ENCODE measurements around the gene BNIPL.

Gene BNIPL

DNA sequence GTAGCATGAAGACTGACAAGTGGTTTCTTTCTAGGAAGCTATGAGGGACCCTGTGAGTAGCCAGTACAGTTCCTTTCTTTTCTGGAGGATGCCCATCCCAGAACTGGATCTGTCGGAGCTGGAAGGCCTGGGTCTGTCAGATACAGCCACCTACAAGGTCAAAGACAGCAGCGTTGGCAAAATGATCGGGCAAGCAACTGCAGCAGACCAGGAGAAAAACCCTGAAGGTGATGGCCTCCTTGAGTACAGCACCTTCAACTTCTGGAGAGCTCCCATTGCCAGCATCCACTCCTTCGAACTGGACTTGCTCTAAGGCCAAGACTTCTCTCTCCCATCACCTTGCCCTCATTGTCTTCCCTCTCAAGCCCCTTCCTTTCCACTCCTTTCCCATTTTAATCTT is 30.8 kb downstream of the BNIPL start:
- H3K9me3 Mint-ChIP-seq = no peaks in the 10 kb centered on the region
- H3K4me1 Mint-ChIP-seq = peaks cover 6% of the 10 kb centered on the region
- DNase-seq (ENCODE audit: low spot score in 2 of 2) = no peak
- ATAC-seq (replicated peaks; ENCODE audit: extremely low read depth, poor library complexity, severe bottlenecking) = no peak
- peaks cover 10% of the 10 kb centered on the region for H3K36me3 Mint-ChIP-seq (ENCODE audit: insufficient read depth)
- no peak overlapping the region for H3K27ac Mint-ChIP-seq (ENCODE audit: low read depth)
- H3K4me3 Mint-ChIP-seq = no peak overlapping the region
- H3K27me3 Mint-ChIP-seq = no peaks in the 10 kb centered on the region

- H3K4me3 Mint-ChIP-seq = peak overlapping the region; percentile 93
- no peaks in the 10 kb centered on the region for H3K9me3 Mint-ChIP-seq
- ATAC-seq (replicated peaks; ENCODE audit: extremely low read depth, poor library complexity, severe bottlenecking) (no peak), DNase-seq (ENCODE audit: low spot score in 2 of 2) (no peak)
- H3K27ac Mint-ChIP-seq (ENCODE audit: low read depth) = peak overlapping the region; percentile 64
- no peaks in the 10 kb centered on the region for H3K27me3 Mint-ChIP-seq
- peaks cover 15% of the 10 kb centered on the region for H3K4me1 Mint-ChIP-seq
- H3K36me3 Mint-ChIP-seq (ENCODE audit: insufficient read depth) = peaks cover 14% of the 10 kb centered on the region
Measured at GRCh38 chr1:151069103-151069486, 32.7 kb downstream of the BNIPL start.

DNA sequence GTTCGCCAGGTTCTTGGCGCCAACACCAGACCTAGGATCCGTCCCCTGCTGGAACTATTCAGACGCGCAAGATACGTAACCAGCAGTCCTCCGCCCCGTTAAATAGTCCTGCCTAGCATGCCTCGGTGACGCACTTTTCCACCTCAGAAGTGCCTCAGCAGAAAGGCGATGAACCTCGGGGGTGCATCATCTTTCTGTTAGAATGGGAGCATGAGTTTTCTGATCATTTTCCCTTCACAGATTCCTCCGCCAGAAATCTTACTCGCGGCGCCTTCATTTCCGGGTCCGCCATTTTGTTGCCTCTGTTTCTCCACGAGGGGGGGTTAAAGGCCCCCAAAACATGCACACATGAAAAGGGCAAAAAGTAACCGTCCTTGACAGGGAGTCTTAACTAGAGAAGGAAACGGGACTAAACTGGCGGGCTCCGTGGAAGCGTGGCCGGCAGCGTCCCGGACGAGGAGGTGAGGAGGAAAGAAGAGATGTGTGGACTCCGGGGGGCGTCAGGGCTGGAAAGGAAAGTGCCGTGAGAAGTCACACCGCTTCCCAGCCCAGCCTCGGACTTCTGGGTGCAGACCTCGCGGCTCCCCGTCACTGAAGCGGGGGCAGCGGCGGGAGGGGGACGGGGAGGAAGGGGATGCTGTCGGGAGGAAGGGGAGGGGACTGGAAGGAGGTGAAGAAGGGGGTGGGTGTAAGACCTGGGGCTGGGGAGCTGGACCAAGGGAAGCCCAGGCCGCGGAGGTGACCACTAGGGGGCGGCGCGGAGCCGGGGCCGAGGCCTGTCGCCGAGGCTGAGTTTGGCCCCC is 34.3 kb downstream of the BNIPL start, which contains the start of gene GABPB2:
GABPB2 (plus strand) TSS at position 288 of the 803 bp plus-strand sequence. CDS start 17,429 bp downstream, outside the sequence.
- H3K4me1 Mint-ChIP-seq = peaks cover 15% of the 10 kb centered on the region
- H3K36me3 Mint-ChIP-seq (ENCODE audit: insufficient read depth) = peaks cover 26% of the 10 kb centered on the region
- DNase-seq (ENCODE audit: low spot score in 2 of 2) (peak; percentile 79 to 81), ATAC-seq (replicated peaks; ENCODE audit: extremely low read depth, poor library complexity, severe bottlenecking) (peak; percentile 80)
- no peaks in the 10 kb centered on the region for H3K9me3 Mint-ChIP-seq
- H3K27me3 Mint-ChIP-seq = no peaks in the 10 kb centered on the region
- peak within 1 kb of the TSS; percentile 97 for H3K27ac Mint-ChIP-seq (ENCODE audit: low read depth)
- peak within 1 kb of the TSS; percentile 93 for H3K4me3 Mint-ChIP-seq

DNA sequence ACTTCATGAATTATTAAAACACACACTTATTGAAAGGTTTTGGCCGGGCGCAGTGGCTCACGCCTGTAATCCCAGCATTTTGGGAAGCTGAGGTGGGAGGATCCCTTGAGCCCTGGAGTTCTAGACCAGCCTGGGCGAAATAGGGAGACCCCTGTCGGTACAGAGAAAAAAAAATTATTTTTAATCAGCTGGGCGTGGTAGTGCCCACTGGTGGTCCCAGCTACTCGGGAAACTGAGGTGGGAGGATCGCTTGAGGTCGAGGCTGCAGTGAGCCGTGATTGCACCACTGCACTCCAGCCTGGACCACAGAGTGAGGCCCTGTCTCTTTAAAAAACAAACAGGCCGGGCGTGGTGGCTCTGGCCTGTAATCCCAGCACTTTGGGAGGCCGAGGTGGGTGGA is 35.8 kb downstream of the BNIPL start:
- no peak for DNase-seq (ENCODE audit: low spot score in 2 of 2)
- Mint-ChIP-seq H3K9me3 (no peaks in the 10 kb centered on the region), H3K4me3 (peak overlapping the region; percentile 93)

GRCh38 chr1:151085953-151086559 is 49.7 kb downstream of the BNIPL start:
- no peak overlapping the region for H3K27ac Mint-ChIP-seq (ENCODE audit: low read depth)
- no peak for DNase-seq (ENCODE audit: low spot score in 2 of 2)
- H3K27me3 Mint-ChIP-seq = no peaks in the 10 kb centered on the region

More for the DNA sequence above, 35.8 kb downstream of the BNIPL start:
- peaks cover 28% of the 10 kb centered on the region for H3K36me3 Mint-ChIP-seq (ENCODE audit: insufficient read depth)
- peaks cover 15% of the 10 kb centered on the region for H3K4me1 Mint-ChIP-seq
- ATAC-seq (replicated peaks; ENCODE audit: extremely low read depth, poor library complexity, severe bottlenecking) = no peak
- H3K27me3 Mint-ChIP-seq = no peaks in the 10 kb centered on the region
- H3K27ac Mint-ChIP-seq (ENCODE audit: low read depth) = peak overlapping the region; percentile 97

More at GRCh38 chr1:151085953-151086559, 49.7 kb downstream of the BNIPL start:
- Mint-ChIP-seq H3K9me3 (no peaks in the 10 kb centered on the region), H3K4me3 (no peak overlapping the region), H3K4me1 (no peaks in the 10 kb centered on the region), H3K36me3 (ENCODE audit: insufficient read depth) (peaks cover 14% of the 10 kb centered on the region)
- no peak for ATAC-seq (replicated peaks; ENCODE audit: extremely low read depth, poor library complexity, severe bottlenecking)

Data from central memory CD8-positive, alpha-beta T cell (primary cell).